ENCODE results near the gene KCNK13. TPM values are rescaled to one million over a fixed set of nuclear protein-coding genes. Genes with fewer than 3 reads are reported as not detected.

Gene KCNK13
- total RNA-seq, 4 donors from 2014 or later: 0.10 to 0.81 (median 0.19) TPM; not detected in 1

- H3K36me3 ChIP-seq: no peaks in the 10 kb centered on the region
- H3K4me1 ChIP-seq: no peaks in the 10 kb centered on the region
- H3K4me3 ChIP-seq: no peak overlapping the region
- 87 to 94% methylated on average over 5 to 6 of the region's 6 CpGs for WGBS, 2 donors (ENCODE audit: low coverage in 1 of 2)
- H3K9me3 ChIP-seq: no peaks in the 10 kb centered on the region
- ATAC-seq: no peak
- H3K27me3 ChIP-seq: peaks cover 24% of the 10 kb centered on the region
- TF ChIP-seq POLR2A (IDR thresholded peaks at IDR 0.05) (no peak), EP300 (IDR thresholded peaks at IDR 0.05) (no peak)
- H3K27ac ChIP-seq: no peak overlapping the region
These were observed 46.0 kb downstream of the KCNK13 start for GRCh38 chr14:90107789-90108188.

- WGBS, 2 donors (ENCODE audit: low coverage in 1 of 2): 73 to 79% methylated on average over 6 to 7 of the region's 10 CpGs
- ATAC-seq: no peak
- H3K4me3 ChIP-seq: no peak overlapping the region
- H3K9me3 ChIP-seq: no peaks in the 10 kb centered on the region
- no peak overlapping the region for H3K27ac ChIP-seq
- H3K27me3 ChIP-seq: peaks cover 36% of the 10 kb centered on the region
- TF ChIP-seq POLR2A (IDR thresholded peaks at IDR 0.05) (no peak), POLR2AphosphoS5 (IDR thresholded peaks at IDR 0.05) (no peak), CTCF (IDR thresholded peaks at IDR 0.05) (no peak), EP300 (IDR thresholded peaks at IDR 0.05) (no peak)
- no peaks in the 10 kb centered on the region for H3K4me1 ChIP-seq
- no peaks in the 10 kb centered on the region for H3K36me3 ChIP-seq
These were observed 48.1 kb downstream of the KCNK13 start for GRCh38 chr14:90109858-90110257.

- peaks cover 41% of the 10 kb centered on the region for H3K27me3 ChIP-seq
- no peak for TF ChIP-seq EP300 (IDR thresholded peaks at IDR 0.05)
- no peak for TF ChIP-seq POLR2AphosphoS5 (IDR thresholded peaks at IDR 0.05)
- TF ChIP-seq CTCF (IDR thresholded peaks at IDR 0.05): no peak
- TF ChIP-seq POLR2A (IDR thresholded peaks at IDR 0.05): no peak
- no peak overlapping the region for H3K4me3 ChIP-seq
- 57% methylated on average over 9 to 11 of the region's 12 CpGs for WGBS, 2 donors (ENCODE audit: low coverage in 1 of 2)
- no peaks in the 10 kb centered on the region for H3K4me1 ChIP-seq
- ATAC-seq: no peak
- no peak overlapping the region for H3K27ac ChIP-seq
- H3K36me3 ChIP-seq: no peaks in the 10 kb centered on the region
- H3K9me3 ChIP-seq: no peaks in the 10 kb centered on the region
These were observed 50.2 kb downstream of the KCNK13 start for GRCh38 chr14:90111895-90112534.

- WGBS, 2 donors (ENCODE audit: low coverage in 1 of 2): 78 to 86% methylated on average over 3 to 5 of the region's 5 CpGs
- Histone ChIP-seq H3K27me3 (peaks cover 47% of the 10 kb centered on the region), H3K27ac (no peak overlapping the region), H3K36me3 (no peaks in the 10 kb centered on the region), H3K4me1 (no peaks in the 10 kb centered on the region), H3K4me3 (no peak overlapping the region), H3K9me3 (no peaks in the 10 kb centered on the region)
- ATAC-seq: no peak
- no peak for TF ChIP-seq POLR2AphosphoS5 (IDR thresholded peaks at IDR 0.05)
These were observed 52.8 kb downstream of the KCNK13 start for GRCh38 chr14:90114554-90114953.

- H3K27me3 ChIP-seq: peaks cover 39% of the 10 kb centered on the region
- no peaks in the 10 kb centered on the region for H3K36me3 ChIP-seq
- no peaks in the 10 kb centered on the region for H3K4me1 ChIP-seq
- TF ChIP-seq POLR2A (IDR thresholded peaks at IDR 0.05) (no peak), POLR2AphosphoS5 (IDR thresholded peaks at IDR 0.05) (no peak), EP300 (IDR thresholded peaks at IDR 0.05) (no peak), CTCF (IDR thresholded peaks at IDR 0.05) (no peak)
- no peak overlapping the region for H3K4me3 ChIP-seq
- no peaks in the 10 kb centered on the region for H3K9me3 ChIP-seq
- no peak for ATAC-seq
- 73 to 90% methylated on average over 1 of the region's 1 CpG for WGBS, 2 donors (ENCODE audit: low coverage in 1 of 2)
- no peak overlapping the region for H3K27ac ChIP-seq
These were observed 54.0 kb downstream of the KCNK13 start for GRCh38 chr14:90115780-90116179.

- 57 to 77% methylated on average over 2 to 4 of the region's 8 CpGs for WGBS, 2 donors (ENCODE audit: low coverage in 1 of 2)
- TF ChIP-seq CTCF (IDR thresholded peaks at IDR 0.05): no peak
- TF ChIP-seq EP300 (IDR thresholded peaks at IDR 0.05): no peak
- no peak for TF ChIP-seq POLR2A (IDR thresholded peaks at IDR 0.05)
- no peak for TF ChIP-seq POLR2AphosphoS5 (IDR thresholded peaks at IDR 0.05)
- no peaks in the 10 kb centered on the region for H3K36me3 ChIP-seq
- H3K9me3 ChIP-seq: no peaks in the 10 kb centered on the region
- H3K4me1 ChIP-seq: no peaks in the 10 kb centered on the region
- H3K27me3 ChIP-seq: peaks cover 37% of the 10 kb centered on the region
- H3K27ac ChIP-seq: no peak overlapping the region
- ATAC-seq: no peak
- H3K4me3 ChIP-seq: no peak overlapping the region
These were observed 54.6 kb downstream of the KCNK13 start for GRCh38 chr14:90116444-90116843.

Data from gastroesophageal sphincter (tissue), 4 donors.